Activated CD8-positive, alpha-beta T cell treated with anti-CD3 and anti-CD28 coated beads, Interleukin-2, amount 10 ng/mL, durations not matched to agents 7 days and 5 days (primary cell): ENCODE data around the gene ZNF385D. TPM values are rescaled to one million over a fixed set of nuclear protein-coding genes. Genes with fewer than 3 reads are reported as not detected.

Experiments used
- ATAC-seq: fragments of 150-1000 bp; cut with Tn5 transposase; one replicate; pipeline ENCODE4 v1.10.0; 2021; ENCODE audit warnings: moderate library complexity
- CTCF ChIA-PET: fragments of 350-600 bp; sonication (Branson Sonifier 250); formaldehyde crosslinking; loops from one replicate; lab custom pipeline; 2021; ENCODE audit warnings: antibody characterized with exemption; lab: Charles Lee
- POLR2A ChIA-PET: fragments of 350-600 bp; sonication (Branson Sonifier 250); formaldehyde crosslinking; loops from one replicate; lab custom pipeline; 2021; ENCODE audit warnings: antibody characterized with exemption; lab: Charles Lee
- DNase-seq: peaks from one replicate; pipeline ENCODE4 v3.0.0-alpha.2; 2020
- H3K27ac Mint-ChIP-seq: one replicate; pipeline ENCODE4 v1.8.0; 2021; ENCODE audit warnings: mild to moderate bottlenecking, mixed read lengths
- H3K27me3 Mint-ChIP-seq: one replicate; pipeline ENCODE4 v1.8.0; 2021; ENCODE audit warnings: low read depth, mixed read lengths
- H3K36me3 Mint-ChIP-seq: one replicate; pipeline ENCODE4 v1.8.0; 2021; ENCODE audit warnings: low read depth, mixed read lengths
- H3K4me1 Mint-ChIP-seq: one replicate; pipeline ENCODE4 v1.8.0; 2021; ENCODE audit warnings: low read depth, mixed read lengths
- H3K4me3 Mint-ChIP-seq: one replicate; pipeline ENCODE4 v1.8.0; 2021; ENCODE audit warnings: mild to moderate bottlenecking, mixed read lengths
- H3K9me3 Mint-ChIP-seq: one replicate; pipeline ENCODE4 v1.8.0; 2022; ENCODE audit warnings: mixed read lengths; ENCODE audit not compliant: insufficient read depth
- total RNA-seq, 2 experiments: library from RNA; stranded (reverse); gene quantifications; one replicate each; pipeline ENCODE4 v1.2.3, GENCODE V29; 2021

The ZNF385D gene
- total RNA-seq, 2 experiments from 2014 or later, result not detected

- no peaks in the 10 kb centered on the region for H3K36me3 Mint-ChIP-seq
- ChIA-PET CTCF (no interaction called here), POLR2A (no interaction called here)
- H3K27ac Mint-ChIP-seq, result no peak overlapping the region
- H3K27me3 Mint-ChIP-seq, result no peaks in the 10 kb centered on the region
- H3K4me1 Mint-ChIP-seq, result no peaks in the 10 kb centered on the region
- H3K4me3 Mint-ChIP-seq, result no peak overlapping the region
- no peak for ATAC-seq
- peaks cover 4% of the 10 kb centered on the region for H3K9me3 Mint-ChIP-seq
- DNase-seq, result no peak
Observed at GRCh38 chr3:21745966-21746365, 5.0 kb downstream of the ZNF385D start.

GRCh38 chr3:21744793-21745192 lies 6.2 kb downstream of the ZNF385D start:
- ChIA-PET CTCF (no interaction called here), POLR2A (no interaction called here)
- H3K9me3 Mint-ChIP-seq, result peaks cover 5% of the 10 kb centered on the region
- H3K27ac Mint-ChIP-seq, result no peak overlapping the region
- no peaks in the 10 kb centered on the region for H3K4me1 Mint-ChIP-seq
- ATAC-seq (no peak), DNase-seq (no peak)
- no peaks in the 10 kb centered on the region for H3K27me3 Mint-ChIP-seq
- no peaks in the 10 kb centered on the region for H3K36me3 Mint-ChIP-seq
- H3K4me3 Mint-ChIP-seq, result no peak overlapping the region

GRCh38 chr3:21738935-21739702 lies 11.9 kb downstream of the ZNF385D start:
- H3K27me3 Mint-ChIP-seq, result no peaks in the 10 kb centered on the region
- POLR2A ChIA-PET, result no interaction called here
- no peak overlapping the region for H3K27ac Mint-ChIP-seq
- no peaks in the 10 kb centered on the region for H3K36me3 Mint-ChIP-seq
- ATAC-seq (no peak), DNase-seq (no peak)
- CTCF ChIA-PET, result no interaction called here
- peaks cover 10% of the 10 kb centered on the region for H3K9me3 Mint-ChIP-seq
- no peaks in the 10 kb centered on the region for H3K4me1 Mint-ChIP-seq
- H3K4me3 Mint-ChIP-seq, result no peak overlapping the region

- ATAC-seq (no peak), DNase-seq (no peak)
- H3K4me3 Mint-ChIP-seq, result no peak overlapping the region
- ChIA-PET CTCF (no interaction called here), POLR2A (no interaction called here)
- H3K27me3 Mint-ChIP-seq, result no peaks in the 10 kb centered on the region
- no peaks in the 10 kb centered on the region for H3K36me3 Mint-ChIP-seq
- peaks cover 8% of the 10 kb centered on the region for H3K9me3 Mint-ChIP-seq
- H3K27ac Mint-ChIP-seq, result no peak overlapping the region
- H3K4me1 Mint-ChIP-seq, result no peaks in the 10 kb centered on the region
Observed at GRCh38 chr3:21738283-21738682, 12.7 kb downstream of the ZNF385D start.

GRCh38 chr3:21734746-21735145 lies 16.3 kb downstream of the ZNF385D start:
- DNase-seq, result no peak

GRCh38 chr3:21729888-21730459 lies 21.0 kb downstream of the ZNF385D start:
- Mint-ChIP-seq H3K27ac (no peak overlapping the region), H3K9me3 (peaks cover 10% of the 10 kb centered on the region), H3K4me3 (no peak overlapping the region), H3K4me1 (no peaks in the 10 kb centered on the region), H3K36me3 (no peaks in the 10 kb centered on the region), H3K27me3 (no peaks in the 10 kb centered on the region)
- ChIA-PET CTCF (no interaction called here), POLR2A (no interaction called here)
- DNase-seq (no peak), ATAC-seq (no peak)

More at GRCh38 chr3:21734746-21735145, 16.3 kb downstream of the ZNF385D start:
- Mint-ChIP-seq H3K9me3 (peaks cover 10% of the 10 kb centered on the region), H3K4me3 (no peak overlapping the region), H3K27ac (no peak overlapping the region), H3K36me3 (no peaks in the 10 kb centered on the region), H3K27me3 (no peaks in the 10 kb centered on the region), H3K4me1 (no peaks in the 10 kb centered on the region)
- POLR2A ChIA-PET, result no interaction called here
- CTCF ChIA-PET, result no interaction called here
- ATAC-seq, result no peak

GRCh38 chr3:21729331-21729730 lies 21.7 kb downstream of the ZNF385D start:
- ATAC-seq (no peak), DNase-seq (no peak)
- Mint-ChIP-seq H3K27ac (no peak overlapping the region), H3K9me3 (peaks cover 13% of the 10 kb centered on the region), H3K36me3 (no peaks in the 10 kb centered on the region), H3K4me1 (no peaks in the 10 kb centered on the region), H3K4me3 (no peak overlapping the region), H3K27me3 (no peaks in the 10 kb centered on the region)
- CTCF ChIA-PET, result interaction anchor here (1.0 kb wide), 1 partner anchor 253 kb away, joined by 3 read pairs; no protein-coding TSS in a partner anchor
- POLR2A ChIA-PET, result no interaction called here

GRCh38 chr3:21722768-21723167 lies 28.2 kb downstream of the ZNF385D start:
- no peak for ATAC-seq
- POLR2A ChIA-PET, result no interaction called here

GRCh38 chr3:21722301-21722700 lies 28.7 kb downstream of the ZNF385D start:
- no peak for ATAC-seq
- POLR2A ChIA-PET, result no interaction called here

More at GRCh38 chr3:21722768-21723167, 28.2 kb downstream of the ZNF385D start:
- no peaks in the 10 kb centered on the region for H3K4me1 Mint-ChIP-seq
- H3K27ac Mint-ChIP-seq, result no peak overlapping the region
- H3K36me3 Mint-ChIP-seq, result no peaks in the 10 kb centered on the region
- peaks cover 23% of the 10 kb centered on the region for H3K9me3 Mint-ChIP-seq
- no peaks in the 10 kb centered on the region for H3K27me3 Mint-ChIP-seq
- no peak for DNase-seq
- CTCF ChIA-PET, result no interaction called here
- no peak overlapping the region for H3K4me3 Mint-ChIP-seq

GRCh38 chr3:21718943-21719591 lies 31.9 kb downstream of the ZNF385D start:
- Mint-ChIP-seq H3K36me3 (no peaks in the 10 kb centered on the region), H3K27me3 (no peaks in the 10 kb centered on the region), H3K9me3 (peaks cover 15% of the 10 kb centered on the region), H3K4me1 (no peaks in the 10 kb centered on the region), H3K4me3 (no peak overlapping the region), H3K27ac (no peak overlapping the region)
- no peak for DNase-seq
- ATAC-seq, result no peak
- POLR2A ChIA-PET, result no interaction called here
- CTCF ChIA-PET, result no interaction called here

More at GRCh38 chr3:21722301-21722700, 28.7 kb downstream of the ZNF385D start:
- Mint-ChIP-seq H3K27ac (no peak overlapping the region), H3K36me3 (no peaks in the 10 kb centered on the region), H3K4me1 (no peaks in the 10 kb centered on the region), H3K9me3 (peaks cover 23% of the 10 kb centered on the region), H3K27me3 (no peaks in the 10 kb centered on the region), H3K4me3 (no peak overlapping the region)
- CTCF ChIA-PET, result no interaction called here
- DNase-seq, result no peak

GRCh38 chr3:21718161-21718765 lies 32.7 kb downstream of the ZNF385D start:
- ChIA-PET CTCF (no interaction called here), POLR2A (no interaction called here)
- no peak for ATAC-seq
- no peak for DNase-seq
- Mint-ChIP-seq H3K9me3 (peaks cover 15% of the 10 kb centered on the region), H3K4me1 (no peaks in the 10 kb centered on the region), H3K36me3 (no peaks in the 10 kb centered on the region), H3K4me3 (no peak overlapping the region), H3K27me3 (no peaks in the 10 kb centered on the region), H3K27ac (no peak overlapping the region)

- Mint-ChIP-seq H3K27ac (no peak overlapping the region), H3K9me3 (peaks cover 9% of the 10 kb centered on the region), H3K27me3 (no peaks in the 10 kb centered on the region), H3K4me1 (no peaks in the 10 kb centered on the region), H3K36me3 (no peaks in the 10 kb centered on the region), H3K4me3 (no peak overlapping the region)
- no peak for DNase-seq
- ChIA-PET CTCF (no interaction called here), POLR2A (no interaction called here)
- no peak for ATAC-seq
Observed at GRCh38 chr3:21715662-21716061, 35.3 kb downstream of the ZNF385D start.
